Testis (tissue), 2 donors: ENCODE measurements around the gene CALML5.

ENCODE experiments used
- POLR2A ChIP-seq: fragments of 450-650 bp; IDR thresholded peaks from one replicate; pipeline ENCODE4 v1.6.1; 2017; ENCODE audit warnings: antibody characterized with exemption, mild to moderate bottlenecking, moderate library complexity
- TF ChIP-seq, protein P1 (sequence below), 3 experiments: fragments of 450-650 bp in 2 of 3; fragments of 200-600 bp in 1 of 3; sonication (generic) in 1 of 3; IDR thresholded peaks; one replicate each; pipeline ENCODE4 v1.5.1; 2016 to 2019; ENCODE audit warnings: antibody characterized with exemption in 3 of 3, mild to moderate bottlenecking in 2 of 3, moderate library complexity in 1 of 3

DNA sequence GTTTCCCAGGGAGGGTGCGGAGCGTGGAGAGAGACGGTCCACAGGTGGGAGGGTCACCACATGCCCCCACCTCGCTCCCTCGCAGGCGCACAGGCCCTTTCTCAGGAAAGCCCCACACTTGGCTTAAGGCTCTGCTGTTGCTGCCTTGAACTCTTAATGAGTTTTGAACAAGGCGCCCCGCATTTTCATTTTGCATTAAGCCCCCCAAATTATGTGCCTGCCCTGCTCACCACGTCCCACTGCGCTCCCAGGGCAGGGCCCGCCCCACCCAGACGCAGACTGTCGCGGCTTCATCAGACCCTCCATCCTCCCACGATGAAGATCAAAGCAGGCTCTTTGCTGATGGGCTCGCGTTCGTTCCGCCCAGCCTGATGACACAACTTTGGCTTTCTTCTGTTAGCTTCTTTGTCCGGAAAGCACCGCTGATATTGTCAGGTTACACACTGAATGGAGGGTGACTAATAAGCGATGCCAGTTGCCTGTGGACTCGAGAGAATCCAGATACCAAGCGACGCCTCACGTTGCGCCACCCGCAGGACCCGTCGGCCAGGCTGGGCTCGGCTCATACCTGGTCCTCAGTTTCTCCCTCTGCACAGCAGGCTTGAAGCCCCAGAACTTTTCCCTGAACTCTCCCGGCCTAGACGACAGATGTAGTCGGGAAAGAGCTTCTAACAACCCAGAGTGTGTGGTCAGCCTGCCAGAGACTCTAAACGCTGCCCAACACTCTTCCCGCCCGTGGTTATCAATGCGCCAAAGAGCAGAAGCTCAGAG is 34.9 kb upstream of the CALML5 start:
- TF ChIP-seq, protein P1, sequence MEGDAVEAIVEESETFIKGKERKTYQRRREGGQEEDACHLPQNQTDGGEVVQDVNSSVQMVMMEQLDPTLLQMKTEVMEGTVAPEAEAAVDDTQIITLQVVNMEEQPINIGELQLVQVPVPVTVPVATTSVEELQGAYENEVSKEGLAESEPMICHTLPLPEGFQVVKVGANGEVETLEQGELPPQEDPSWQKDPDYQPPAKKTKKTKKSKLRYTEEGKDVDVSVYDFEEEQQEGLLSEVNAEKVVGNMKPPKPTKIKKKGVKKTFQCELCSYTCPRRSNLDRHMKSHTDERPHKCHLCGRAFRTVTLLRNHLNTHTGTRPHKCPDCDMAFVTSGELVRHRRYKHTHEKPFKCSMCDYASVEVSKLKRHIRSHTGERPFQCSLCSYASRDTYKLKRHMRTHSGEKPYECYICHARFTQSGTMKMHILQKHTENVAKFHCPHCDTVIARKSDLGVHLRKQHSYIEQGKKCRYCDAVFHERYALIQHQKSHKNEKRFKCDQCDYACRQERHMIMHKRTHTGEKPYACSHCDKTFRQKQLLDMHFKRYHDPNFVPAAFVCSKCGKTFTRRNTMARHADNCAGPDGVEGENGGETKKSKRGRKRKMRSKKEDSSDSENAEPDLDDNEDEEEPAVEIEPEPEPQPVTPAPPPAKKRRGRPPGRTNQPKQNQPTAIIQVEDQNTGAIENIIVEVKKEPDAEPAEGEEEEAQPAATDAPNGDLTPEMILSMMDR (IDR thresholded peaks at IDR 0.05): no peak
- no peak for TF ChIP-seq POLR2A
